Measurements from ENCODE around the gene NCKAP5.

NCKAP5 gene

GRCh38 chr2:133415210-133415876 is 152.9 kb downstream of the NCKAP5 start:
- Histone ChIP-seq H3K9me3 (no peaks in the 10 kb centered on the region), H3K27me3 (no peaks in the 10 kb centered on the region), H3K4me1 (ENCODE audit: control insufficient read depth in 1 of 2, insufficient read depth in 1 of 2, low read depth in 1 of 2, low read length in 1 of 2) (no peaks in the 10 kb centered on the region), H3K4me3 (ENCODE audit: low read depth in 1 of 2, low read length in 1 of 2) (no peak overlapping the region), H3K27ac (no peak overlapping the region), H3K36me3 (no peaks in the 10 kb centered on the region)
- TF ChIP-seq CTCF (IDR thresholded peaks at IDR 0.05) = no peak

- Histone ChIP-seq H3K27ac (no peak overlapping the region), H3K4me1 (ENCODE audit: control insufficient read depth in 1 of 2, insufficient read depth in 1 of 2, low read depth in 1 of 2, low read length in 1 of 2) (no peaks in the 10 kb centered on the region), H3K27me3 (no peaks in the 10 kb centered on the region), H3K9me3 (no peaks in the 10 kb centered on the region), H3K36me3 (no peaks in the 10 kb centered on the region), H3K4me3 (ENCODE audit: low read depth in 1 of 2, low read length in 1 of 2) (no peak overlapping the region)
- TF ChIP-seq CTCF (IDR thresholded peaks at IDR 0.05) = no peak
These were observed 153.6 kb downstream of the NCKAP5 start for GRCh38 chr2:133414486-133415209.

GRCh38 chr2:133413863-133414262 is 154.4 kb downstream of the NCKAP5 start:
- no peaks in the 10 kb centered on the region for H3K36me3 ChIP-seq
- H3K4me3 ChIP-seq (ENCODE audit: low read depth in 1 of 2, low read length in 1 of 2) = no peak overlapping the region
- H3K27me3 ChIP-seq = no peaks in the 10 kb centered on the region
- H3K9me3 ChIP-seq = no peaks in the 10 kb centered on the region
- TF ChIP-seq CTCF (IDR thresholded peaks at IDR 0.05) = no peak
- H3K4me1 ChIP-seq (ENCODE audit: control insufficient read depth in 1 of 2, insufficient read depth in 1 of 2, low read depth in 1 of 2, low read length in 1 of 2) = no peaks in the 10 kb centered on the region
- H3K27ac ChIP-seq = no peak overlapping the region

- no peak for TF ChIP-seq CTCF (IDR thresholded peaks at IDR 0.05)
- H3K4me3 ChIP-seq (ENCODE audit: low read depth in 1 of 2, low read length in 1 of 2) = no peak overlapping the region
- no peak overlapping the region for H3K27ac ChIP-seq
- H3K27me3 ChIP-seq = no peaks in the 10 kb centered on the region
- H3K9me3 ChIP-seq = no peaks in the 10 kb centered on the region
- no peaks in the 10 kb centered on the region for H3K36me3 ChIP-seq
- H3K4me1 ChIP-seq (ENCODE audit: control insufficient read depth in 1 of 2, insufficient read depth in 1 of 2, low read depth in 1 of 2, low read length in 1 of 2) = no peaks in the 10 kb centered on the region
These were observed 155.6 kb downstream of the NCKAP5 start for GRCh38 chr2:133412694-133413093.

- TF ChIP-seq CTCF (IDR thresholded peaks at IDR 0.05) = no peak
- no peaks in the 10 kb centered on the region for H3K27me3 ChIP-seq
- no peak overlapping the region for H3K4me3 ChIP-seq (ENCODE audit: low read depth in 1 of 2, low read length in 1 of 2)
- H3K36me3 ChIP-seq = no peaks in the 10 kb centered on the region
- no peak overlapping the region for H3K27ac ChIP-seq
- H3K4me1 ChIP-seq (ENCODE audit: control insufficient read depth in 1 of 2, insufficient read depth in 1 of 2, low read depth in 1 of 2, low read length in 1 of 2) = no peaks in the 10 kb centered on the region
- H3K9me3 ChIP-seq = no peaks in the 10 kb centered on the region
These were observed 156.4 kb downstream of the NCKAP5 start for GRCh38 chr2:133411857-133412256.
